GM12892 (cell line): Measurements from ENCODE around the gene ZNF407.

Source experiments
- DNase-seq: peaks from one replicate; pipeline ENCODE4 v3.0.0; 2011; ENCODE audit not compliant: insufficient read length
- FAIRE-seq: peaks from 2 replicates; lab custom pipeline; 2011; peaks lifted over from hg19 to GRCh38; lab: Jason Lieb, UNC
- POLR2A ChIP-seq: IDR thresholded peaks from 2 replicates; pipeline ENCODE4 v1.6.1; 2011; ENCODE audit warnings: low read depth, low read length, control low read depth
- POLR2AphosphoS5 ChIP-seq: IDR thresholded peaks from 2 replicates; pipeline ENCODE4 v1.6.1; 2011; ENCODE audit warnings: low read depth, low read length, control low read depth
- TAF1 ChIP-seq: IDR thresholded peaks from 2 replicates; pipeline ENCODE4 v1.6.1; 2011; ENCODE audit warnings: low read depth, mild to moderate bottlenecking, control low read depth, low read length, borderline replicate concordance

ZNF407 gene

DNA sequence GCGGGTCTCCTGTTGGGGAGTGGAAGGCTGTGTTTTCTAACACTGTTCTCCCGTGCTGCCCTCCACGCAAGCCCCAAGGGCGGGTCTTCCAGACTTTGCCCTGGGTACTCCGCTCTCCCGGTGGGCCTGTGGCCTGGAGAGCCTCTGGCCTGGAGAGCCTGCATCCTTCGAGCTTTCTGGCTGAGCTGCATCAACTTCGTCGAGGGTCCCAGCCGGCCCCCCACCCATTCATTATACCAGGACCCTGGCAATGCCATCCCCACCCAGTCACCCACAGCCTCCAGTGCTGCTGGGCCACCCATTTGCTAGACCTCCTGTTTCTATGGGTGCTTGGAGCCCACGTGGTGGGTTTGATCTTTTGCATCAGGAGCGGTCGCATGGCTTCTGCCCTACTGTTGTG is 509.1 kb downstream of the ZNF407 start:
- TF ChIP-seq TAF1 (no peak), POLR2A (no peak), POLR2AphosphoS5 (no peak)
- DNase-seq (no peak), FAIRE-seq (no peak)

DNA sequence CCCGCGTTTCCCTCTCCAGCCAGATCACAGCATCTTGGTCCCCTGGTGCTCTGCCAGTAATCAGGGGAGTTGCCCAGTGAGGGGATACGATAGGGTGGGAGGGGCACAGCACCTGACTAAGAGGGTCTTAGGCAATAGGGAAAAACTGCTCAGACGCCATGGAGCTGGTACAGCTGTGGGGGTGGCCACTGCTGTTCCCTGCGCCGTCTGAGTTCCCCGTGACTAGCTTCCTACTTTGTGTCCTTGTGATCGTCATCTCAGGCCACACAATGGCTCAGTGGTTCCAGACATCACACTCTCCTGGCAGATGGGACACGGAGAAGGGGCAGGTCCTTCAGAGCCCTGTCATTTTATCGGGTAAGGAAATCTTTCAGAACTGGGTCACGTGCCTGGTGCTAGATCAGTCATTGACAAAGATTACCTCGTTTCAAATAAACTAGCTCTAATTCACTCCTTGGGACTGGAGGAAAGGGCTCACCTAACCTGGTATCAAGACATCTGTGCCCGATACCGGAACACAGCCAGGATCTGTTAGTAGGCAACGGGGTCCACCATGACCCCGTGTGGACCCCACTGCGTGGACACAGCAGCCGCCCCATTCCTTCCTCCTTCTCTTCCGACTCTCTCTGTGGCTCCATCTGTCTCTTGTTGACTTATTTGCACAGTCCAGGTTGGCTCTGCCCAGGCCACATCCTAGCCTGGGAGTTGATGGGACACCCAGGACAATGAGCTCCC is 509.7 kb downstream of the ZNF407 start:
- DNase-seq (no peak), FAIRE-seq (no peak)
- no peak for TF ChIP-seq POLR2A
- TF ChIP-seq TAF1, result no peak
- no peak for TF ChIP-seq POLR2AphosphoS5

DNA sequence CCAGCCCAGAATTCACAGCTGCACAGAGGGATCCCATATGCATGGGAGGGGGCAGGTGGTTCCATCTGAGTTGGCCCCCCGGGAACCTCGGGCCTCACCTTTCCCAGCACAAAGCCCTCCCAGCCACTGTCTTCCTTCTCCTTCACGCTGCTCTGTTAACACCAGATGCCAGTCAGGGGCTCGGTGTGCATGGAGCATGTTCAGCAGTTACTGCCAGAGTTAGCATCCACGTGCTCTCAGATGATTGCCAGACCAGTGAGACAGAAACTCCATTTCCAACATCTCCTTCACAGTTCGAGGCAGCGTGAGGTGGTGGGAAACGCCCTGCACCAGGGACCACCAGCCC is 510.2 kb downstream of the ZNF407 start:
- FAIRE-seq (no peak), DNase-seq (no peak)
- TF ChIP-seq TAF1 (no peak), POLR2A (no peak), POLR2AphosphoS5 (no peak)

DNA sequence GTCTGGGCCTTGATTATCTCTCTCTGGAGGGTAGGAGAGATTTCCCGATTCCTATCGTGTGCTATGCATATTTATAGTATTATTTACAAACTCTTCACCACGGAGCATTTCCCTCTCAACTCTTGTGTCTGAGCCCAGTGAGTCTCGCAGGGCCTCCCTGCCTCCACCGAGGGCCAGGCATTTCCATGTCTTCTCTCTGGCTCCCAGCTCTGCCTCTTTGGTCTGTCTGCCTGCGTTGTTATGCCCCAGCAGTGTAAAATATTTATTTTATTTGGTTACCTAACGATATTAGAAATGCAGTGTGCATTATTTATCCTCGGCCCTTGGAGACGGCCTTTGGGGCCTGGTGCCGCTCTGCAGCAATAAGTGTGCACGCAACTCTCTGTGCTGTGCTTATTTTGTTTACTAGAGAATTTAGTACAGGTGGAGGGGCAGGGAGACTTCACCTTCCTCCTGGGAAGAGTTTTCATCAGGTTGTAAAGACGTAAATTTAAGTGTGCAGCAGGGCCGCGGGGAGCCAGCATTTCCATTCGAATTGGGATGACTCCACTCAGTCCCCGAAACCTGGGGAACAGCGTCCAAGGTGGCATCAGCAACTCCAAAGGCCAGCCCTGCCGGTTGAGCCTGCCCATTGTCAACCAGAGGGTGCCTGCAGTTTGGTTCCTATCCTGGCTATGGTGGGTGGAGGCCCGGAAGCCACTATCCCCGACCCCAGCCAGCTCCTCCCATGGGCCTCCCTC is 511.1 kb downstream of the ZNF407 start:
- DNase-seq (no peak), FAIRE-seq (no peak)
- no peak for TF ChIP-seq POLR2AphosphoS5
- TF ChIP-seq POLR2A, result no peak
- TF ChIP-seq TAF1, result no peak

DNA sequence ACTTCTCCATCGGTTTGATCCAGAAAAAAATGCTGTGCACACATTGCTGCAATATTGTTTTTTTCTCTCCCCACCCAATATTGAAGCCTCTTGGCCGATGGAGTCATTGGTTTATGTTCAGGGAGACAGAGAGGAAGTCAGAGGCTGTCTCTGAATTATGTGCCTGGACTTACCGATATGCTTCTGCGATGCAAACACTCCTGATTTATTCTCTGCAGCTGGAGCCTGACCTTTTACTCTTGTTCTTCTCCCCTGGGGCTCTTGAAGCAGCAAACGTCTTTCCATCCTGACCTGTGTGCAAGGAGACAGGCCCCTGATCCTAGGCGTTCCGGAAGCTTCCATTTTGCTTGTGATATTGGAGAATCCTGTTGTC is 511.6 kb downstream of the ZNF407 start:
- DNase-seq (no peak), FAIRE-seq (no peak)
- TF ChIP-seq POLR2AphosphoS5 (no peak), POLR2A (no peak), TAF1 (no peak)

DNA sequence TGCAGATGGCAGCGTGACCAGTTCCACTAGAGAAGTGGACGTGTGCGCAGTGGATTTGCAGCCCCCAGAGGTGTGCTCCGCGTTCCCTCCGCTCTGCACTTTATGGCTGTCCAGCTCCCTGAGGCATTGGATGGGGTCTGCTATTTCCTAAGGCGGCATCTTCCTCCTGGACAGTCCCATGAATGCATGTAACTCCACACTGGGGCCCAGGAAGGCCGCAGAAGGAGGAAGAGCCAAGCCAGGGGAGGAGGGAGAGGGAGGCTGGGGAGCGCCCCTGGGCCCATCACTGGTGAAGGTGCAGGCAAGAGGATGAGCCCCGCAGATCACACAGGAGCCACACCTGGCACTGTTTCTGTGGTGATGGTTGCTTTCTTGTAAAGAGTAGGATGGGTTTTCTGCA is 512.1 kb downstream of the ZNF407 start:
- no peak for DNase-seq
- TF ChIP-seq TAF1, result no peak
- no peak for TF ChIP-seq POLR2AphosphoS5
- no peak for TF ChIP-seq POLR2A
- FAIRE-seq, result no peak

DNA sequence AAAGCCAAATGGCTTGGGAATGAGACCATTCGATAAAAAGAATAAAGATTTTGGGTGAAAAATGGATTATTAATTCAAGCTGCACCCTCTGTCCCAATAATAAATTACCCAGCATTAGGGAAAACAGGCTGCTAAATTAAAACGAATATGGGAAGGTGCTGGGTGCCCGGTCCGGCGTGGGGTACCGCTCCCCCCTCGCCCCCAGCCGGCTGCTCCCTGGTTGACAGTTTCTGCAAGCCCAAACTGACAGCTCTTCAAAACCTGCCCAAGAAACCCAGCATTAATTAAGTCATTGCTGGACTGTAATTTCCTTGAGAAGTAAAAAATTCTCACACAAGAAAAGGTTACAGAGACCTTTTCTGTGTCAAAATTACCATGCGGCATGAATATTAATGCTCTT is 512.6 kb downstream of the ZNF407 start:
- no peak for FAIRE-seq
- TF ChIP-seq POLR2AphosphoS5, result no peak
- no peak for TF ChIP-seq TAF1
- TF ChIP-seq POLR2A, result no peak
- DNase-seq, result no peak

DNA sequence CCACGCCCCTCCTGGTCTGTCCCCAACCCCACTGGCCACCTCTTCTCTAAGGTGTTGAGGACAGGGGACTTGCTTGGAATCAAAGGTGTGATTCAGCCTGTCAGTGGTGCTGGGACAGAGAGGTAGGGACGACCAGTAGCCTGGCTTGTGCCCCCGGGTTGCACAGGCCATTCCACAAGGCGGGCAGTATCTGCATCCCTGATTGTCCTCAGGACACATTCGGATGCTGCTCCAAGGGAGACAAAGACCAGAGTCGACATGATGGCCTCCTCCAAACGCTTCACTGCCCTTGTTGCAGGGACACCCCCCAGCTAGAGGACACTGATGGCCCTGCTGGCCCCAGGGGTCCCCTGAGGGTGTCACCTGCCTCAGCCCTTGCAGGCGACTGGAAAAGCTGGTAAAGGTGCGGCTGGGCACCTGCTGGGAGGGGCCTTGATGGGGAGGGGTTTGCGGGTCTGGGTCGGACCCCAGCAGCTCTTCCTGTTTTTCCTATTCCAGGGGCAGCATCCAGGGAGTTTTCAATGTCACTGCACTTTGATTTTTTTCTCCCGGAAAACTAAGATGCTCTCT is 513.3 kb downstream of the ZNF407 start:
- no peak for TF ChIP-seq POLR2AphosphoS5
- no peak for TF ChIP-seq POLR2A
- TF ChIP-seq TAF1, result no peak
- FAIRE-seq (no peak), DNase-seq (no peak)

DNA sequence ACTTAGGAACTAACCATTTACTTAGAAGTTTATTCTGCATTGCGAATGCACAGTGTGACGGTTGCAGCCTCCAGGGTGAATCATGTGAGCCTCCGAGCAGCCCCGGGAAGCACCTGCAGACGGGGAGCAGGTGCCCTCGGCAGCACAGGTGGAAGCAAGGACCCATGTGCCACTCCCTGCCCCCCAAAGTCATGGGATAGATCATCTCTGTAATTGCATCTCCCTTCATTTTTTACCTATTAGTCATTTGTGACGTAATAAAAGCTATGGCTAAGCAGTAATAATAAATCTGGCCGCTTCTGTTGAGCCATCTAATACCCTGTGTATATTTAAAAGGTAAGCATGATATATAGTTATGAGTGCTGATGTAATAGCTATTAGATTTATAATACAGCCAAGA is 514.1 kb downstream of the ZNF407 start:
- FAIRE-seq (no peak), DNase-seq (no peak)
- TF ChIP-seq POLR2A (no peak), POLR2AphosphoS5 (no peak), TAF1 (no peak)

DNA sequence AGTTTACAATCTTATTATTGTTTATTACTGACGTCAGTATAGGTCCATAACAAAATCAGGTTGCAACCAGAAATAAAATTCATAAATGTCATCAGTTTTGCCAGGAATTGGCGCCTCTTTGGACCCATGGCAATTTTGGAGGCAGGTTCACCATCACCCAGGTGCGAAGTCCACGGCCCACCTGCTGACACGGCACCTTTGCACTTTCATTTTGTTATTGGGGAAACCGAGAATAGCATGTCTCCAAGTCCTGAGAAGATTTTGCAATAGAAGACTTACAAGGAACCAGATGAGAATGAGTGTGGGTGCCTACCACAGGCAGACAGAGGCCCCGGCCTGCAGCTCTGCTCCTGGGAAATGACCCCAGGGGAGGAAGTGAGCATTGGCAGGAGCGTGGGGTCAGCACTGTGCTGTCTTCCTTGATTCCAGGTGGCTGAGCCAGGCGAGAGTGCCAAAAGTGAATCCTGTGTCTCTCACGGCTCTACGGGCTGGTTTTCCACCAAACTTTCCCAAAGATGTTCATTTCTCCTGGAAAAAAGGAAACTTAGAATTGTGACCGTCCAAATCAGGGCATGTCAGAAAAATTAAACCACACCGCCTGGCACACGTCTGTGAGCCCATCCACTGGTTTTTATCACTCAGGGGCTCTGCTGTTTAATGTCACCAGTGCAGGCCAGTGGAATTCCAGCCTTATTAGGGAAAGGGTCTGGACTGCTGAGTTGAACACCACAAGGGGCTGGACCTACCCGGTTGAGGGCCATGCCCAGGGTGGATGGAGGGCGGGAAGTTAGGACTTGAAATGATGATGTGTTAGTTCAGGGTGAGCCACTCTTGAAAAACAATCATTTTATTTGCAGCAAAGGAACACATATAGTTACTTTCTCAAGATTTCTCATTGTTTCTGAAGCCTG is 514.8 kb downstream of the ZNF407 start:
- FAIRE-seq (no peak), DNase-seq (no peak)
- TF ChIP-seq POLR2AphosphoS5 (no peak), POLR2A (no peak), TAF1 (no peak)

DNA sequence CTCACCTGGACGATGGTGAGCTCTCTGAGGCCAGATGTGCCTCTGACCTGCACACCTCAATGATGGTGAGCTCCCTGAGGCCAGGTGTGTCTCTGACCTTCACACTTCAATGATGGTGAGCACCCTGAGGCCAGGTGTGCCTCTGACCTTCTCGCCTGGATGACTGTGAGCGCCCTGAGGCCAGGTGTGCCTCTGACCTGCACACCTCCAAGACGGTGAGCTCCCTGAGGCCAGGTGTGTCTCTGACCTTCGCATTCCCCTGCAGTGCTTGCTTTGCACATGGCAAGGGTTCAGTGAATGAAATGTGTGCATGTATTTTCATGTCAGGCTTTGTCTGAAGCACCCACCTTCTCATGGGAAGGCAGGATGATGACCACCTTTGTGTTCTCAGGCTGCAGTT is 515.8 kb downstream of the ZNF407 start:
- TF ChIP-seq TAF1, result no peak
- TF ChIP-seq POLR2A, result no peak
- no peak for TF ChIP-seq POLR2AphosphoS5
- FAIRE-seq, result no peak
- no peak for DNase-seq
